ENCODE measurements around the gene ZNF608.

ZNF608 gene

DNA sequence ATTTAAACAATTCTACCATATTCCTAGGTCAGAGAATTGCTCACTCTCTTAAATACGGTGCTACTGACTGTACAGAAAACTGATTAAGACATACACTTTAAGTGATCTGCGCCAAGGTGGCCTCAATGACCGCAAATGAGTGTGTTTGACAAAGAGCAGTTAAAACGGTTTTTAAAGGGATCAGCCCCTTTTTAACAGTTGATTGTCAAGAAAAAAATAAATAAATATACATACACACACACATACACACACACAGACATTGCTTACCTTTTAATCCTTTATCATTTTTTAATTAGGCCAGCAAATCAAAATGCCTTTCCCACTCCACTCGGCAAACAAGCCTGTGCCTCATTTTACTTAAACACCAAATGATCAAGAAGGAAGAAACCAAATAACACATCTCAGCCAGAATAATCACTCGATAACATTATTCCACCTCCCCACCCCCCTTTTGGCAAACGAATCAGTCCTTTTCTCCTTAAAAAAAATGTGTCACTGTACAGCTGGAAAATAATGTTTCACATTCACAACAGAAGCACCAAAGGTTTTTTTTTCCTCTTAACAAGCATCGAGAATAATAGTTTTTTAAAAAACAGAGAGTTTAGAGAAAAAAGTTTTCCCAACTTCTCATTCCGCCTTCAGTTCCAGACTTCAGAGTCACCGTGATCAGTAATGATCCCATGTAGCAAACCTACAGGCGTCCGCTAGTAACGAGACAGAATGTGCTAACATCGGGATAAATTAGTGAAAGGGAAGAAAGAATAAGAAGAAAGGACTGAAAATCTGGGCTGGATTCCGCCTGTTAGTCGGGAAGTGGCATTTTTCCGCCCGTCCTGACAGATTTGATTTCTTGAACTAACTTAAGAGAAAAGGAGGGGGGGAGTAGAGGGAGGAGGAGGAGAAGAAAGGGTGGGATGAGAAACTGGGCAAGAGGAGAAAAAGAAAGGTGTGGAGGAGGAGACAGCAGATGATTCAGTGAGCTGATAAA is at the start of gene ZNF608:
Gene ZNF608 (minus strand): TSS at position 712 of the 988 bp plus-strand sequence. CDS start 1,650 bp downstream, outside the sequence.
- no peak for DNase-seq

DNA sequence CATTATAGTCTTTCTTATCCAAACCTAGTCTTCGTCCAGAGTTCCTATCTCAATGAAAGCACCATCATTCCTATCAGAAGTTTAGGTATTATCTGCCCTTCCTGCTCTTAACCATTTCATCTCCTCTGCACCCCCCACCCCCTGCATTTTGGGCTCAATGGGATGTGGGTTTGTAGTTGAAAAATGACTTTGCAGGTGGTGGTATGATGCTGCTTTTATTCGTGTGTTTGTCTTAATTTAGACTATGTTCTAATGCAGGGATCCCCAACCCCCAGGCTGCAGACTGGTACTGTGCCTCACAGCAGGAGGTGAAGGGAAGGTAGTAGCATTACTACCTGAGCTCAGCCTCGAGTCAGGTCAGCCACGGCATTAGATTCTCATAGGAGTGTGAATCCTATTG is 49.4 kb upstream of the ZNF608 start:
- DNase-seq, result no peak

DNA sequence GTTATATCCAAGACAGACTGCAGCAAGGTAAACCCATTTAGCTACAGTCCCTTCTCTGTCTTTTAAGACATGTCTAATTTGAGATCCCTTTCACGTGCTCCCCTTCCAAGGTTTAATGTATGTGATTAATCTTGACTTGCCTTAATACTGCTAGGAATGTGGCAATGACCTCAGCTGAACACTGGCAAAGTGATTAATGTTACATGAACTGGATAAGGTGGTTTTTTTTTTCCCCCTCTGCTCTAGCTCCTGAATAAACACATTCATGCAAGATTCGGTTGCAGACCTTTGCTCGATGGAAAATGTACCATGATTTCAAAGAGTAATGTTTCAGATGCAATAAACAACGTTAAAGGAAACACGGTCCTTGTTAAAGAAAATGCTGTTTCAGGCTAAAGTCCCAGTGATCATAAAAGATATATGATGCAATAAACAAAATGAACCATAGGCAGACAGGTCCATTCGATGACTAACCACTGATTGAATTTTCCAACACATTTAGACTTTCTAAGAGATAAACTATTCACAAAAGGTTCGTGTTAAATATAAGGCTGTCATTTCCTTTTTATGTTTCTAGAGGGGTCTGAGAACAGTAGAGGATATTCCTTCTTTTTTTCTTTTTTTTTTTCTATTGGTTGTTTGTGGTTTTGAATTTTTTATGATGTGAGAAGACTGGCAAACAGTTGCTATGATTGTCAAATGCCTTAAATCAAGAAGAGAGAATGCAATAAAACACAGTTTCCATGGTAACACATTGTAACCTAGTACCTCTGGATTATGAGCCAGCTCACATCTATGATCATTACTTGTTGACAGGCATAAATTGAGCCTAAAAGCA is 44.7 kb upstream of the ZNF608 start:
- DNase-seq, result no peak

DNA sequence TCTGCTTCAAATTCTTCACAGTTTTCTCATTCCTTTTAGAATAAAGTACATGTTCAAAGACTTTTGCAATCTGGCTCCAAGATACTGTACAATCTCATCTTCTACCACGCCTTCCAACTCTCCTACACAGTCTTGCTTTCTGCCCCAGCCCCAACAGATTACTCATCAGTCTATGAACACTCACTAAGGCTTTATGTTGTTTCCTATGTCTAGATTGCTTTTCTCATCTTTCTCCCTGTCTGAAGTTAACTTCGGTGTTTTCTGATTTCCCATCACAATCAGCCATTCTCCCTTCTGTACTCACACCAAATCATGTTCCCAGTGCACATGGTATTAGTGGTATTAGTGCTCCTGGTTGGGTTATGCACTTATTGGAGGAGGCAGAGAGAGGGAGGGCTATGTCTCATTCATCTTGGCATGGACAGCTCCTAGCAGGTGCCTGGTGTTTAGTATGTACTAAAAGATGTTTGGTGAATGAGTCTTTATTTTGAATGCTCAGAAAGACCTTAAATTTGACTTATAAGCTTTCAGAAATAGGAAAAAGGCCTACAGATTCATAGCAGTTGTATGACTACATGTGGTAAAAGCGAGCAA is 44.0 kb upstream of the ZNF608 start:
- DNase-seq, result no peak

GRCh38 chr5:124789104-124789605 is 42.7 kb upstream of the ZNF608 start:
- DNase-seq, result no peak

- no peak for DNase-seq
Measured at GRCh38 chr5:124783794-124784193, 37.4 kb upstream of the ZNF608 start.

GRCh38 chr5:124783285-124783684 is 36.8 kb upstream of the ZNF608 start:
- no peak for DNase-seq

DNA sequence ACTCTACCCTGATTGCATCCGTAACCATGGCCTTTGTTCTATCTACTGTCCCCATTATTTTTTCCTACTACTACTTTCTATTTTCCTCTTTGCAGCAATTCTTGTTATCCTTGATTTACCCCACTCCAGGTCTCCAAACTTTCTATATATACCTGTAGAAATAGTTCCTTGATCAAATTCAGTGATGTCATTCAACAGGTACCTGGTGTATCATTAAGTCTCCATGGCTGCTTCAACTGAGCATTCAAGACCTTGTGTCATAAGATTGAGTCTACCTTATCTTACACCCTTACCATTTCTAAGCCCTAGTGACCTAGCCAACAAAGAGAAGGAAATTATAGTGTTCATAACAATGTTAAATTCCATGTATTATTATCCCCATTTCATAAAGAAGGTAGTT is 35.8 kb upstream of the ZNF608 start:
- no peak for DNase-seq

DNA sequence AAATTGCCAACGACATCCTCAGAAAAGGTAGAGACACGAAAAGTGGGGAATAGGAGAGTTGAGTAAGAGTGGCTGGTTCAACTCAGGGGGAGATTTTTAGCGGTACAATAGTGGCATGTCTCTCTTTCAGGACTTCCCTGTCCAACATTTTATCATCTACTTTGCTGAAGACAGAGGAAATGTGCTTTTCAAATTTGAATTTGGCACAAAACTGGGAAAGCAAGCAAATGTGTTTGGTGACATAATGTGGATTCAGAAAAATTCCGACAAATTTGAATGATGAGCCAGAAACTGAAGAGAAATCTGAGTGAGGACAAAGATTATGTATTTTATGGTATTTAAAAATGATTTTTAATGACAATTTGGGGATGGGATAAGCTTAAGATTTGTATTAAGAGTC is 33.6 kb upstream of the ZNF608 start:
- no peak for DNase-seq

DNA sequence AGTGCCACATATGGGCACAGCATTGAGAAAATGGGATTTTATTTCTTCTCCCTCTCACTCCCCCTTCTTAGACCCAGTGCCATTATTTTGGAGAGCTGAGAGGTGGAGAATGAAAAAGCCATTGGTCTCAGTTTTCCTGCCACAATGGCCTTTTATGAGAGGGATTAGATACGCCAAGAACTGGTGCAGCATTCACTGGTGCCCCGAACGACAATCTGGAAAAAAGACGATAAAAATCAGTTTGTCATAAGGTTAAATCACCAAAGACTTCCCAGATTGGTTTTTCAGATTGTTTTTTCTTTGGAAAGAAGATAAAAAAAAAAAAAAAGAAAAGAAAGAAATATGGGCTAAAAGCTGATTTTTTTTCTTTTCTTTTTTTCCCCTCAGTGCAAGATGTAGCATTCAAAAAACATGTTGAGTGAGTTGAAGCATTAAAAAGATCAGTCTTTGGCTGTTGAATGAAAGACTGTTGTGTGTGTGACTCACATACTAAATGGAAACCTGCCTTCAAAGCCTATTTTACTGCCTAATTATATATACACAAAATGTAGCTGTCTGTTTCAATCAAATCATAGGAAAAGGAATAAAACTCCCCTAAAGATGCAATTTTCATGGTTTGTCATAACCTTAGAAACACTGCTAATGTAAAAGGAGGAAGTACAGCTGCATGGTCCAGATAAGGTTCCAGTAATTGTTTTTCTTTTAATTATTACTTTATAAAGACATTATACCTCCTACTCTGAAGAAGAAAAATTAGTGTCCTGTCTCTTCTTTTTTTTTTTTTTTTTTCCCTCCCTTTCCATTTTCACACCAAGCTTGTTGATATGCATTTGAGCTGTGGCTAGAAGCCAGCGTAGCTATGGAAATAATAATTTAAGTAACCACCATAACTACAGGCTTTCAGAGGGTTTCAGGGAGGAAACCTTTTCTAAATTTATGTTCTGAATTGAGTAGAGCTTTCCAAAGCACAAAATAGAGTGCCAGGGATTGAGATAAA is 27.2 kb upstream of the ZNF608 start:
- no peak for DNase-seq

DNA sequence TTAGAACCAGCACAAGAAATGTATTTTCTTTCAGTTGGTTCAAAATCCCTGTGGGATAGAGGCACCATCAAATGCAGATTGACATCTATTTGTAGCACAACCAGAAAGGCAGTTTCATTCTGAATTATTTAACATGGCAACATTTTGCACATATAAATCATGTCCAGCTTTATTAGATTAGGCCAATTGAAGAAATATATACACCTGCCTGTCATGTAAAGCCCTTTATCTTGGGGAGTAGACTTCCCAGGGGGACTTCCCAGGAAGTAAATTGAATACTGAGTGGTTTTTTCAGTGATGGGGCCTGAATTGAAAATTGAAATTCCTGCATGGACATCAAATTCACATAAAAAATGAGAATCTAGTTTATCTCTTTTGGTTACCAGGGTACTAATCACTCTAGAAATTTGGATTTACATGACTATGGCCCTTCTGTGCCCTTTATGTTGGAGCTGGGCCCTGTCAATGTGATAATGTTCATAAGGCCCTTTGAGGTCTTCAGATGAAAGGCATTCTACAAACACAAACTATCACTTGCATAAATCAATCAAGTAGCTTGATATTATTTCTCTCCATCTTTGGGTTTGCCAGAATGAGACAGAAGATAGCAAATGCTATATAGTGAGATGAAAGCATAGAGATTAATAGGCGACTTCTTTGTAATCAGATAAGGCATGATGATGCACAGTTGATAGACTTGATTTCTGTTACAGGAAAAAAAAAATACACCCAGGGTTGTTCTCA is 26.2 kb upstream of the ZNF608 start:
- no peak for DNase-seq

GRCh38 chr5:124771761-124772160 is 25.3 kb upstream of the ZNF608 start:
- DNase-seq, result no peak

GRCh38 chr5:124764992-124765611 is 18.7 kb upstream of the ZNF608 start:
- no peak for DNase-seq

GRCh38 chr5:124764585-124764984 is 18.1 kb upstream of the ZNF608 start:
- no peak for DNase-seq

GRCh38 chr5:124761010-124761409 is 14.6 kb upstream of the ZNF608 start:
- no peak for DNase-seq

DNA sequence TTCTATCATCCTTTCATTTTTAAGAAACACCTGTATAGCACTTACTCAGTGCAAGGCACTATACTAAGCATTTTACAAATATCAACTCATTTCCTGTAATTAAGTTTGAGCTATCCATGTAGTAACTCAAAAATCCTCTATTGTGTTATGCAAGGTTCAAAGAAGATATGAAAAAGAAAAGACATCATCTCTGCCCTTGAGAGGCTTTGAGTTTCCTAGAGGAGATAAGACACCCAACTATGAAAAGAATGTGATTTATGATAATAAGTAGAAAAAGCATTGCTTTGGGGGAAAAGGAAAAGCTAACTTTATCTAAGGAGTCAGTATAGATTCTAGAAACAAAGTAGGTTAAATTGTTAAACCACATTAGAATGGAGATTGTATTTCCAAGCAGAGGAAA is 14.2 kb upstream of the ZNF608 start:
- no peak for DNase-seq

- DNase-seq, result no peak
Measured at GRCh38 chr5:124755565-124755964, 9.1 kb upstream of the ZNF608 start.

DNA sequence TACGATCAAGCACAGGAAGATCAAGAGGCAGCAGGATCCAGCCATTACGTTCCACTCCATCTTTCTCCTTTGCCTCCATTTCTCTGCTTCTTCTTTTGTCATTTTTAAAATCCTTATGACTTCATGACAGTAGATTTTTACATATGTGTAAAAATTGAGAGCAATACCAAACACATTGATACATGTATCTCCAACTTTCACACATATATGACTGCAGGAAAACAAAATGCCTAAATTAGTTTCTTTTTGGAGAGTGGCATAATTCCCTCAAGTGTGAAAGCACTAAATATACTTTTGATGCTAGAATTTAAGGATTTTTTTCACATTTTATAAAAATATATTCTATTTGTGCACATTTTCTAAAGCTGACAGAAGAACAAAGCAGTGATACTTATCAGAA is 8.6 kb upstream of the ZNF608 start:
- DNase-seq, result no peak

DNA sequence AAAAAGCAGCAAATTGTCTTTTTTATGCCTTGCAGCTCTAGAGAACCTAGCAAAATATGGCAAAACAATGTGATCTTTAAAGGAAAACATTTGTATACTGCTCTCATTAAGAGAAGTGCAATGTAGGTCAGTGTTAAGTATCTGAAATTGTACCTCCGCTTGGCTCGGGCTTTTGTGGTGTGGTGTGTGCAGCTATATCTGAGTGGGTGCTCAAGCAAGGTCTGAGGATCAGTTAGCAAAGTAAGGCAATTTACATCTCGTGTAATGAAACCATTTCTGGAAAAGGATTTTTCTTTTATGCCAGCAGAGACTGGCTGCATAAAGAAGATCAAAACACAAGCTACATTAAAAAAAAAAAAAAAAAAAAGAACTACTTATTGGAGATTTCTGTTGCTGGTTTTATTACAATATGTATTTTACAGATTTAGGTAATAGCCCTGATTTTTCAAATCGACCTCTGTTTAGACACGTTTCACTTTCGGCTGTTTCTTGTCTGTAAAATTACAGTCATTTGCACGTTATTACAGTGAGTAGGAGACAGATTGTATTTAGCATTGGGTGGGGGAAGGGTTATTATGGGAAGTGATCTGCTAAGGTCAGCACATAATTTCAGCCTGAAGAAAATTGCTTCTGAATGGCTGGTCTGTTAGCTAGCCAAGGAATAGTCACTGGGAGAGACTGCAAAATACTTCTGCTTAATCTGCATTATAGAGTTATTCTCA is 7.9 kb upstream of the ZNF608 start:
- DNase-seq, result no peak

All from CD4-positive, alpha-beta T cell treated with Interleukin-17A for 1 hour (primary cell).